HG03196 (cell line): ENCODE measurements around the gene DFFB.
"Not testable (repeated sequence)": the region's sequence is repeated elsewhere in the genome, so short reads cannot be mapped to it uniquely, and the experiment has no call there.

Source experiments
- ATAC-seq: cut with Tn5 transposase; IDR thresholded peaks from one replicate; pipeline ENCODE4 v1.9.1; 2021; ENCODE audit not compliant: unreplicated experiment

DFFB gene

GRCh38 chr1:3856923-3857790, at the start of gene DFFB, which contains the start of gene CEP104:
DFFB (plus strand) TSS chr1:3857476; CDS start chr1:3857604, 128 bp downstream.
CEP104 (minus strand) TSS chr1:3857211; CDS start chr1:3852407, 4,804 bp downstream.
- ATAC-seq = peak; percentile 93

- no peak for ATAC-seq
Measured at GRCh38 chr1:3807769-3808168, 49.5 kb upstream of the DFFB start.

DNA sequence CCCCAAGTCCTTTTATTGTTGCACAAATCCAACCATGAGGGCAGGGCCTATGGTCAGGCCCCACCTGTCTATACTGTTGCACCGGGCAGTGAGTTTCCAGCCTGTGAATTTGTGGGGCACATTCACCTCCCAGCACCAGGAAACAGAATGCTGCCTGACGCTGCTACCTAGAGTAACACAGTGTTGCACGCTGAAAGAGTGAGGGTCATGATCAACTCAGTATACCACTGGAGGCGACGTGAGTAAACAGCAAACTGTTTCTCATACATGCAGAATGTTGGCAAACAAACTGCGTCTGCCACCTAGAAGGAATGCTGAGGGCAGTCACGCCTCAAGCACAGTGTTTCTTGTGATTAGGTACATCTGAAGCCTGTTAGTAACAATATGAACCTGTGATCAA, 47.6 kb upstream of the DFFB start:
- ATAC-seq = no peak

DNA sequence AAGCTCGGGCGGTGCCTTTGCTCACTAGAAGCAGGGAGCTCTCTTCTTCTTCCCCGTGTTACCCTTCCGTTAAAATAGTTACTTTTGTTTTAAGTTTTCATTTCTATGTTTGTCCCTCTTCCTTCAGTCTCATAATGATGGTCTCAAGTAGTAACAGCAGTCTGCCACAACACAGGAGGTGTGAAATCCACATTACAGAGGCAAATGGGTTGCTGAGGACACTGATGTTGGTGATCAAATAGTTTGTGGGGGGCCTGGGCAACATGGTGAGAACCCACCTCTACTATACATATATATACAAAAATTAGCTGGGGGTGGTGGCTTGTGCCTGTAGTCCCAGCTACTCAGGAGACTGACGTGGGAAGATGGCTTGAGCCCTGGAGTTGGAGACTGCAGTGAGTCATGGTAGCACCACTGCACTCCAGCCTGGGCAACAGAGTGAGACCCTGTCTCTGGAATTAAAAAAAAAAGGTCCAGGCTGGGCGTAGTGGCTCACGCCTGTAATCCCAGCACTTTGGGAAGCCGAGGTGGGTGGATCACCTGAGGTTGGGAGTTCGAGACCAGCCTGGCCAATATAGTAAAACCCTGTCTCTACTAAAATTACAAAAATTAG, 47.0 kb upstream of the DFFB start:
- not testable (repeated sequence) for ATAC-seq

DNA sequence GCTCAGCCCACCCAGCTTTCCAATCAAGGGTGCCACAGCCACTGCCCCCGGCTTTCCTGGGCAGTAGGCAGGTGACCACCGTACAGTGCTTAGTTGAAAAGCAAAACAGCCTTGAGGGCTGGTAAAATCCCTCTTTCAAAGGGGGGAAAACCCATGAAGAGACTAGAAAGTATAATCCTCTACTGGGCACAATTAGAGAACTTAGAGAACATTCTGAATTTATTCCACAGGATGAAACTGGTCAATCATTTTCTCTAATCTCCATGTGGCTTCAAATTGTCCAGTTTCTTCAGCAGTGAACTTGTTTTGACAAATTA, 45.7 kb upstream of the DFFB start:
- ATAC-seq = no peak

DNA sequence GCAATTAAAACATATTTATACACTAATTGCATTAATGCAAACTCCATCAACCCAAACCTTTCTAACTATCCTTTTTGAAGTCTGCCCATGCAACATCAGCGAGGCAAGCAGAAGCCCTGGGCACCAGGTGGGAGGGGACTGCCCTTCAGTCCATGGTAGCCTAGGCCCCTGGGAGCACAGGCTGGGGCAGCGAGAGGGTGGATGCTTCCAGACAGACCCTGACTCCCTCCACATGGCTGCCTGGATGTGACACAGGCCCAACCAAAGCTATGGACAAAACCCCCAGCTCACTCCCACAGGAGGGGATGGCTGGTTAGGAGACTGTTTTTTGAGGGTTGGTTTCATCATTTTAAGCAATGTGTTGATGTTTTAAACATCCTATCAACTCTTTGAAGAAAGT, 43.2 kb upstream of the DFFB start:
- no peak for ATAC-seq

- ATAC-seq = no peak
Measured at GRCh38 chr1:3814771-3815561, 42.3 kb upstream of the DFFB start.

GRCh38 chr1:3816331-3817137, 40.7 kb upstream of the DFFB start:
- no peak for ATAC-seq

DNA sequence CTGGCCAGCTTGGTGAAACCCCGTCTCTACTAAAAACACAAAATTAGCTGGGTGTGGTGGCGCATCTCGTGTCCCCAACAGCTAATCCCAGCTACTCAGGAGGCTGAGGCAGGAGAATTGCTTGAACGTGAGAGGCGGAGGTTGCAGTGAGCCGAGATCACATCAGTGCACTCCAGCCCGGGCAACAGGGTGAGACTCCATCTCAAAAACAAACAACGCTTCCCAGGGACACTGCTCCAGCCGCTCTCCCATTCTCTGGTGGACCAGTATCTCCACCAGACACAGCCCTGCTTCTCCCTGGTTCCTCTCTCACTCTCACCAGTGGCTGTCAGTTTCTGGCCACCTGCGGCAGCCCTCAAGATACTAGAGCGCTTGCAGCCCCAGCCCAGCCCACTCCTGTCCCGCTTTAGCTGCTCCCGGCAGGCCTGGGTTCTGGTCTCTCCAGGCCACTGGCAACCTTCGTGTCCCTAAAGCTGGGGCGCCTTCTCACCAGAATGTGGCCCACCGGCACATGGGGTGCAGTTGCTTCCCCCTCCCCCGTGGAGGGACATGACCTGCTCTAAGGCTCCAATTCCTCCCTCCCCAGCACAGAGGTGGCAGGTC, 40.0 kb upstream of the DFFB start:
- ATAC-seq = no peak

DNA sequence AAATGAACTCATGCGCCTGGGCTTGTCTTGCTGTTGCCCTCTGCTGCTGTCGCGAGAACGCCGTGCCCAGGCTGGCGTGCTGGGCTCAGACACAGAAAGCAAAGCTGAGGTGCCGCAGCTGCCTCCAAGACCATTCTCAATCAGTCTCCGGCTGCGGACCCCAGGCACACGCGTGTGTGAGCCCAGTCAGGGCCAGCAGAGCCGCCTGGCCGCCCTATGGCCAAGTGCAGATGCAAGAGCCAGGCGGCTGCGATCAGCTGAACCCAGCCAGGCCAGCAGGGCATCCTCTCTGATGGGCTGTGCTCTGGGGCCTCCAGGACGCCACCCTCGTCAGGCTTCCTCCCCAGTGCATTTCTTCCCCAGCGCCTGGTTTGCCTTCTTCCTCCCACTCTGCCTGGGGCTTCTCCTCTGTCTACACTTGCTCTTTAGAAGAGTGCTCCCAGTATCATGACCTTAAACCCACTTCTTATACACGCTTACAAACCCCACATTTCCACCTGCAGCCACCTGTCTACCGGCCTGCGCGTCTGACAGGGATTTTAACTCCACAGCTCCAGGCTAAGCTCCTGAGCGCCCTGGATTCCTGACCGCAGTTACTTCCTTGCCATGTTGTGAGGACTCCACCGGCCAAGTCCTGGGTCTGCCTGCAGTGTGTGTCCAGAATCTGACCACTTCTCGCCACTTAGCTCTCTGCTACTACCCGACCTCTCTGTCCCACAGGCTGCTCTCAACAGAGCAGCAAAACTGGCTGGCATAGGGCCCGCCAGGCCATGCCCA, 39.3 kb upstream of the DFFB start:
- no peak for ATAC-seq

DNA sequence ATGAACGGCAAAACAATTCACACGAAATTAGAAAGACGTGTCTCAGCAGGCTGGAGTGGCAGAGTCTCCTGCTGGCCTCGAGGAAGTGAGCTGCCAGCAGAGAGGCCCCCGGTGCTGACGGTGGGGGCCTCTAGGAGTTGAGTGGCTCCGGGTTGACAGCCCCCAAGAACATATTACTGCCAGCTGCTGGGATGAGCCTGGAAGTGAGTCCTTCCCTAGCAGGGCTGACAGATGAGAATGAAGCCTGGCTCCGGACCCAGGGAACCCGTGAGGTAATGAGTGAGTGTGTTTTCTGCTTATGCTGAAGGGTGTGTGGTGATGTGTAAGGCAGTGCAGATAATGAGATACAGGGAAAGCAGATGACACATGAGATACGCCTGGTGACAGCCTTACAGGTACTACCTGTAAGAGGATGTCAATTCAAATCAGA, 37.5 kb upstream of the DFFB start:
- ATAC-seq = no peak

DNA sequence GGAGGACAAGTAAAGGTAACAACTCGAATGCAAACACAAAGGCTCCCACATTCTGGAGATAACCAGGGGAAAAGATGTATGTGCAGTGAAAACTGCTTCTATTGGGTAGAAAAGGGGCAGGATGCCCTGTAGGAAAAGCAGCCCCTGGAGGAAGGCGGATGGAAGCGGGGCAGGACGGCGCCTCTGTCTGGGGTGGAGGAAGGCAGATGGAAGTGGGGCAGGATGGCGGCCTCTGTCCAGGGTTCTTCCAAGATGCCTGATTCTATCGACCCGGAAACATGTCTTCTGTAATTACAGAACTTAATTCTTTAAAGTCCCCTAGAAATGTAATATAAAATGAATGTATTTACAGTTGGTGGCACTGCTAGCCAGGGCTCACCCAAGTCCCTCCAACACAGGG, 37.0 kb upstream of the DFFB start:
- ATAC-seq = no peak

- ATAC-seq = no peak
Measured at GRCh38 chr1:3821004-3821403, 36.3 kb upstream of the DFFB start.

- ATAC-seq = no peak
Measured at GRCh38 chr1:3821447-3821846, 35.8 kb upstream of the DFFB start.

- ATAC-seq = no peak
Measured at GRCh38 chr1:3821908-3822307, 35.4 kb upstream of the DFFB start.

DNA sequence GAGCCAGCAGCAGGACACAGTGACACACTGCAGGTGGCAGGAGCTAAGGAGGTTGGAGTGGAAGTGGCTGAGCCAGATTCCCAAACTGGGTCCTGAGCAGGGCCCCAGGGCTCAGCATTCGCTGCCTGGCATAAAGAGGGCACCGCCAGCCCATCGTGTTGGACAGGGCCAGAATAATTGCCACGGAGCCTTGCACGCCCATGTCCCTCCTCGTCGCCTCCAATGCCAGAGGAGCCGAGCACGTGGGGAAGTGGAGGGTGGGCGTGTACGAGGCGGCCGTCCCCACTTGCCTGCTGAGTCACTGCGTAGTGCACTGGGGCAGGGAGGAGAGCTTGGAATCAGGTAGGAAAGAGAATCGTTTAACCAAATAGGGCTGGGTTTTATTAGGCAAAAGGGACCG, 34.9 kb upstream of the DFFB start:
- no peak for ATAC-seq

DNA sequence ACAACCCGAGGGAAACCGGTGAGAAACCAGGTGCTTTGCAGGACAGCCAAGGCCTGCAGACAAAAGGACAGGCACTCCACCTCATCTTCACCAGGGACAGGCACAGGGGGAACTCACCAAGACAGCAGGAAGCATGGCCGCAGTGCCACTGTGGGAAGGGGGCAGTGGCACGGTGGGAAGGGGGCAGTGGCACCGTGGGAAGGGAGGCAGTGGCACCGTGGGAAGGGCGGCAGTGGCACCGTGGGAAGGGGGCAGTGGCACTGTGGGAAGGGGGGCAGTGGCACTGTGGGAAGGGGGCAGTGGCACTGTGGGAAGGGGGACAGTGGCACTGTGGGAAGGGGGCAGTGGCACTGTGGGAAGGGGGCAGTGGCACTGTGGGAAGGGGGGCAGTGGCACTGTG, 32.6 kb upstream of the DFFB start:
- ATAC-seq = no peak

DNA sequence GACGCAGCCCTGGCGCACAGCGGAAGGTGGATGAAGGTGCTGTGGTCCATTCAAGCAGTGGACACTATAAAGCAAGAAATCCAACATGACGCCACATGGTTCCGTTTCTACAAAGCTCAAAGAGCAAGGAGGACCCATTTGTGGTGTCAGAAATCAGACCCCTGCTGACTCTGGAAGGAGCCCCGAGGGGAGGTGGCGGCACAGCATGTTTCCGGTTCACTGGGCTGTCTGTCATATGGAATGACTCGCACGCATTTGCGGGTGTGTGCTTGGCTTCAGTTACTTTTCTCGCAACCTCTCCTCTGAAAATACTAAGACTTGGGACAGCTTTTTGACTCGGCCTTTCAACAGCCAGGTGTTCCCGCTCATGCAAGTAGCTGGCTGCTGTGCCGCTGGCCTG, 31.9 kb upstream of the DFFB start:
- ATAC-seq = no peak

- no peak for ATAC-seq
Measured at GRCh38 chr1:3827813-3828307, 29.4 kb upstream of the DFFB start.

DNA sequence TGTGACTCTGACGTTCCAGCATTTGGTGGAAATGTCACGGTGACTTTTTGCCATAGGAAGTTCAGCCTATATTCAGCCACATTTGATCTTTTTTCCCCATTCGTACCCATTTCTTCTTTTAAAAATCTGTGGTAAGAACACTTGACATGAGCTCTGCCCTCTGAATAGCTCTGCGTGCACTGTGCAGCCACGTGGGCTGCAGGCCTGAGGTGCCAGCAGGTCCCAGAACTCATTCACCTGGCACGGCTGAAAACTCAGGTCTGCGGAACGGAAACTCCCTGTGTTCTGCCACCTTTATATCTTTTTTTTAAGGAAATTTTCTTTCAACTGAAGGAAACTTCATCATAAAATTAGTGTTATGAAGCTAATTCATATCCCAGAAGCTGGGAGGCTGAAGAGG, 28.9 kb upstream of the DFFB start:
- no peak for ATAC-seq
